HG02938 (cell line): ENCODE results near the gene FEM1A.
"Not testable (repeated sequence)": the region's sequence is repeated elsewhere in the genome, so short reads cannot be mapped to it uniquely, and the experiment has no call there.

ENCODE experiments used
- ATAC-seq: cut with Tn5 transposase; IDR thresholded peaks from one replicate; pipeline ENCODE4 v1.9.1; 2021; ENCODE audit warnings: mild to moderate bottlenecking, moderate library complexity; ENCODE audit not compliant: unreplicated experiment

Gene FEM1A

DNA sequence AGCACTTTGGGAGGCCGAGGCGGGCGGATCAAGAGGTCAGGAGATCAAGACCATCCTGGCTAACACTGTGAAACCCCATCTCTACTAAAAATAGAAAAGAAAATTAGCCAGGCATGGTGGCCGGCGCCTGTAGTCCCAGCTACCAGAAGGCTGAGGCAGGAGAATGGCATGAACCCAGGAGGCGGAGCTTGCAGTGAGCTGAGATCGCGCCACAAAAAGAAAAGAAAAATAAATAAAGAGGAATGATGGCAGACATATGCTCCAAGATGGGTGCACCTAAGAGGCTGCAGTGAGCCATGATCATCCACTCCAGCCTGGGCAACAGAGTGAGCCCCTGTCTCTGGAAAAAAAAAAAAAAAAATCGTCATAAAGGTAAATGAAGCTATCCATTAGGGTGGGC lies 54.4 kb downstream of the FEM1A start:
- ATAC-seq = not testable (repeated sequence)

DNA sequence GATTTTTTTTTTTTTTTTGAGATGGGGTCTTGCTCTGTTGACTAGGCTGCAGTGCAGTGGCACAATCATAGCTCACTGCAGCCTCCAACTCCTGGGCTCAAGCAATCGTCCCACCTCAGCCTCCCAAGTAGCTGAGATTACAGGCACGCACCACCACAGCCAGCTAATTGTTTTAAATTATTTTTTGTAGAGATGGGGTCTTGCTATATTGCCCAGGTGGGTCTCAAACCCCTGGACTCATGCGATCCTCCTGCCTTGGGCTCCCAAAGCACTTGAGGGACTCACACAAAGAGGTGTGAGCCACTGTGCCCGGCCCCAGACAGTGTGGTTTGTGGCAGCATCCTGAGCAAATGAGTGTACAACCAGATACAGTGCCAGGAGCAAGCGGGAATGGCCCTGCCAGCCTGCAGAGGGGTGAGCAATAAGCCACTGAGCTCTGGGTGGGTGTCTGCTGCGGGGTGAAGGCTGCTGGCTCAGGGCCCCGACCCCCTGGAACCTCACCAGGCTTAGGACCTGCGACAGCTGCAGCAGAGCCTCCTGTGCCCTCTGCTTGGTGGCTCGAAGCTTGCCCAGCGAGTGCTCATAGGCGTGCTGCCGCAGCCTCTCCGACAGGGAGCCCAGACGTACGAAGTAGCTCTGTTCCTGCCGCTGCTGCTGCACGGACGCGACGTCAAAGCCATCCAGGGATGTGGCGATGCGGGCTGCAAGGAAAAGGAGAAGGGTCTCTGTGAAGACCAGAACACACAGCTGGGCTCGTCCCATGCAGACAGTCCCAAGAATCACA lies 55.8 kb downstream of the FEM1A start:
- no peak for ATAC-seq

DNA sequence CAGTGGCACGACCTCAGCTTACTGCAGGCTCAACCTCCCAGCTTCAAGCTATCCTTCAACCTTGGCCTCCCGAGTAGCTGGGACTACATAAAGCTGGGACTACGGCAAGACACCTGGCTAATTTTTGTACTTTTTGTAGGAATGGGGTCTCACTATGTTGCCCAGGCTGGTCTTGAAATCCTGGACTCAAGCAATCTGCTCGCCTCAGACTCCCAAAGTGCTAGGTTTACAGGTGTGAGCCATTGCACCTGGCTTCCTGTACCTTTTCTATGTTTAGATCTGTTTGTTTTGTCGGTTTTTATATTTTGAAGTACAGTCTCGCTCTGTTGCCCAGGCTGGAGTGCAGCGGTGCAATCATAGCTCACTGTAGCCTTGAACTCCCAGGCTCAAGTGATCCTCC lies 57.5 kb downstream of the FEM1A start:
- ATAC-seq = no peak
